ENCODE results near the gene VASH2.
"Not testable (repeated sequence)": the region's sequence is repeated elsewhere in the genome, so short reads cannot be mapped to it uniquely, and the experiment has no call there.

Gene VASH2

DNA sequence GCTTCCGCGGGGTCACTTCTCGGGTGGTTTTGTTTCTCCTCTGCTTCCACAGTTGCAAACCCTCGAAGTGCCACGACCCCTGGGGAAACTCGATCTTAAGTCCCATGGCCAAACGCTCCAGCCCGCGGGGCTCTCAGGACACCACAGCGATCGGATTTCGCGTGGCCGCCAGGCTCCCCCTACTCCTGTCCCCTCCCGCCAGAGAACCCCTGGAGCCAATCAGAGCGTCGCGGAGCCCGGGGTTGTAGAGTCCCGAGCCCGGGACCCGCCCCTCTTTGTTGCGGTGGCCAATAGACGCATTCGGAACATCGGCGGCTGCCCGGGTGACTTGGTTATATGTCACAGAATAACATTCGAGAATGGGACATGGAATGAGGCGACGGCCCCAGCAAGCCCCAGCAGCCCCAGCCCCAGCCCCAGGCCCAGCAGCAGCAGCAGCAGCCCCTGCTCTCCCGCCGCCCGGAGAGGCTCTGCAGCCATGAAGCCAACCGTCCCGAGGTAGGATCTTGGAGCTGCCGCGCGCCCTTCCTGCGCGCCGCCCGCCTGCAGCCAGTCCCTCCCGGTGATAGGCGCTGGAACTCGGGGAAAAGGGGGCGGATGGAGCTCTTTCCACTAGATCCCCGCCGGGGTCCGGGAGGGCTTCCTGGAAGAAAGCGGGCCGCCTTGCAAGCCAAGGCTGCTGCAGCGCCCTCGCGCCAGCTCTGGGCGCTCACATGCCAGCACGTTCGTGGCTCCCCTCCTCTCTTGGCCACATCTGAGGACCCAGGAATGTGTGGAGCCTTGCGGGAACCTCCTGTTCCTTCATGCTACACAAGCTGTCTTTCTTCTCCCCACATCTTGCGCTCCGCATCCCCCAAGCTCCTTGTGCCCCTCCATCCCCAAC, at the start of gene VASH2:
TSS of gene VASH2 (plus strand) at position 299 of the 883 bp plus-strand sequence. CDS start 1,002 bp downstream, outside the sequence.
- Mint-ChIP-seq H3K36me3 (no peaks in the 10 kb centered on the region), H3K27ac (no peak within 1 kb of the TSS), H3K27me3 (peaks cover 31% of the 10 kb centered on the region), H3K4me1 (peaks cover 11% of the 10 kb centered on the region), H3K4me3 (peak within 1 kb of the TSS; percentile 78), H3K9me3 (no peaks in the 10 kb centered on the region)

- Mint-ChIP-seq H3K27me3 (no peaks in the 10 kb centered on the region), H3K9me3 (peaks cover 28% of the 10 kb centered on the region), H3K27ac (no peak overlapping the region), H3K4me1 (no peaks in the 10 kb centered on the region), H3K36me3 (peaks cover 30% of the 10 kb centered on the region), H3K4me3 (no peak overlapping the region)
Observed at GRCh38 chr1:212901290-212901689, 49.1 kb upstream of the VASH2 start.

DNA sequence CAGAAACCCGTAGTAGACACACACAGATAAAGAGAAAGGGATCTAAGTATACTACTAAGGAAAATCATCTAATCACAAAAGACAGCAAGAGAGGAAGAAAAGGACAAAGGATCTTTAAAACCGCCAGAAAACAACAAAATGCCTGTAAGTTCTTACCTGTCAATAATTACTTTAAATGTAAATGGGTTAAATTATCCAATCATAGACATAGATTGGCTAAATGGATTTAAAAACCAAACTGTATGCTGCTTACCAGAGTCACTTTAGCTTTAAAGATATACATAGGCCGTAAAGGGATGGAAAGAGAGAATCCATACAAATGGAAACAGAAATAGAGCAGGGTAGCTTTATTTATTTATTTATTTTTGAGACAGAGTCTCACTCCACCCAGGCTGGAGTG, 48.3 kb upstream of the VASH2 start:
- Mint-ChIP-seq H3K4me3 (no peak overlapping the region), H3K27me3 (no peaks in the 10 kb centered on the region), H3K36me3 (peaks cover 29% of the 10 kb centered on the region), H3K9me3 (peaks cover 28% of the 10 kb centered on the region), H3K27ac (no peak overlapping the region), H3K4me1 (no peaks in the 10 kb centered on the region)

- Mint-ChIP-seq H3K36me3 (peaks cover 21% of the 10 kb centered on the region), H3K4me3 (no peak overlapping the region), H3K4me1 (no peaks in the 10 kb centered on the region), H3K27me3 (no peaks in the 10 kb centered on the region), H3K9me3 (peaks cover 28% of the 10 kb centered on the region), H3K27ac (no peak overlapping the region)
Observed at GRCh38 chr1:212903664-212904063, 46.7 kb upstream of the VASH2 start.

GRCh38 chr1:212908071-212908470, 42.3 kb upstream of the VASH2 start:
- not testable (repeated sequence) for H3K27ac Mint-ChIP-seq, H3K27me3 Mint-ChIP-seq, H3K4me1 Mint-ChIP-seq, H3K36me3 Mint-ChIP-seq, H3K4me3 Mint-ChIP-seq
- peaks cover 19% of the 10 kb centered on the region for H3K9me3 Mint-ChIP-seq

DNA sequence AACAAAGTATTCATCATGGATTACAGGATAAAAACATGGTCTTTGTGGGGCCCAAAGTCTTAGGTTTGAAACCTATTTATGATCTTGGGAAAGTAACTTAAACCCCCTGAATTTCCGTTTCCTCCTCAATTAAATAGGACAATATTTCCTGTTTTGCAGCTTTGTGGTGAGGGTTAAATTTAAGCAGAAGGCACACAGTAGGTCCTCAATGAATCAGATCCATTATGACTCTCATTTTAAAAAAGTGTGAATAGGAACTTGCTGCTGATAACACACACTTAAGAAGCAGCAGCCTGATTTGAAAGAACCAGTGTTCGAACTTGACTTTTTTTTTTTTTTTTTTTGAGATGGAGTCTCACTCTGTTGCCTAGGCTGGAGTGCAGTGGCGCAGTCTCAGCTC, 41.4 kb upstream of the VASH2 start:
- peaks cover 16% of the 10 kb centered on the region for H3K9me3 Mint-ChIP-seq
- no peak overlapping the region for H3K4me3 Mint-ChIP-seq
- no peaks in the 10 kb centered on the region for H3K36me3 Mint-ChIP-seq
- no peaks in the 10 kb centered on the region for H3K27me3 Mint-ChIP-seq
- H3K4me1 Mint-ChIP-seq: no peaks in the 10 kb centered on the region
- no peak overlapping the region for H3K27ac Mint-ChIP-seq

DNA sequence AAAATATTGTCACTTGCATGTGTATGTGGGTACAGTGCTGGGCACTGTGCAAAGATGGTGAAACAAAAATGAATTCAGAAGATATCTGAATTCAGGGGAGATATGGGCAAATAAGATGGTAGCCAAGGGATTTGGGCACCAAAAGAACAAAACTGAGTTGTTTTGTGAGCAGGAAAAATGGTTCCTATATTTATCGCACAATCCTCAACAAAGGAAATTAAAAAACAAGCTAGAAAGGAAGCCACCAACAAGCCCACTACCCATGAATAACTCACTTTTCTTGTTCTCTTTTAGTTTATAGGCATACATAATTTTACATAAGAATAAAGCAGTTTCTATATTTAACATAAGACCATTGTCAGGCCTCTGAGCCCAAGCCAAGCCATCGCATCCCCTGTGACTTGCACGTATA, 40.7 kb upstream of the VASH2 start:
- Mint-ChIP-seq H3K27me3 (no peaks in the 10 kb centered on the region), H3K36me3 (no peaks in the 10 kb centered on the region), H3K4me3 (no peak overlapping the region), H3K9me3 (peaks cover 9% of the 10 kb centered on the region), H3K4me1 (no peaks in the 10 kb centered on the region), H3K27ac (no peak overlapping the region)

DNA sequence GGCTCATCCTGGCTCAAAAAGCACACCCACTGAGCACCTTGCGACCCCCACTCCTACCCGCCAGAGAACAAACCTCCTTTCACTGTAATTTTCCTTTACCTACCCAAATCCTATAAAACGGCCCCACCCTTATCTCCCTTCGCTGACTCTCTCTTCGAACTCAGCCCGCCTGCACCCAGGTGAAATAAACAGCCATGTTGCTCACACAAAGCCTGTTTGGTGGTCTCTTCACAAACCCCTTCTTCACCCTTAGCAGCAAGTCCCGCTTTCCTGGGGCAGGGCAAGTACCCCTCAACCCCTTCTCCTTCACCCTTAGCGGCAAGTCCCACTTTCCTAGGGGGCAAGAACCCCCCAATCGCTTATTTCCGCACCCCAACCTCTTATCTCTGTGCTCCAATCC, 40.1 kb upstream of the VASH2 start:
- not testable (repeated sequence) for H3K36me3 Mint-ChIP-seq, H3K27ac Mint-ChIP-seq, H3K4me3 Mint-ChIP-seq, H3K4me1 Mint-ChIP-seq, H3K9me3 Mint-ChIP-seq, H3K27me3 Mint-ChIP-seq

- not testable (repeated sequence) for H3K9me3 Mint-ChIP-seq, H3K27ac Mint-ChIP-seq, H3K4me1 Mint-ChIP-seq, H3K36me3 Mint-ChIP-seq, H3K27me3 Mint-ChIP-seq, H3K4me3 Mint-ChIP-seq
Observed at GRCh38 chr1:212913638-212914037, 36.7 kb upstream of the VASH2 start.

DNA sequence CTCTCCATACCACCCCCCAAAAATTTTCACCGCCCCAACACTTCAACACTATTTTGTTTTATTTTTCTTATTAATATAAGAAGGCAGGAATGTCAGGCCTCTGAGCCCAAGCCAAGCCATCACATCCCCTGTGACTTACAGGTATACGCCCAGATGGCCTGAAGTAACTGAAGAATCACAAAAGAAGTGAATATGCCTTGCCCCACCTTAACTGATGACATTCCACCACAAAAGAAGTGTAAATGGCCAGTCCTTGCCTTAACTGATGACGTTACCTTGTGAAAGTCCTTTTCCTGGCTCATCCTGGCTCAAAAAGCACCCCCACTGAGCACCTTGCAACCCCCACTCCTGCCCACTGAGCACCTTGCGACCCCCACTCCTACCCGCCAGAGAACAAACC, 36.2 kb upstream of the VASH2 start:
- not testable (repeated sequence) for H3K4me3 Mint-ChIP-seq, H3K9me3 Mint-ChIP-seq, H3K4me1 Mint-ChIP-seq, H3K36me3 Mint-ChIP-seq, H3K27ac Mint-ChIP-seq, H3K27me3 Mint-ChIP-seq

DNA sequence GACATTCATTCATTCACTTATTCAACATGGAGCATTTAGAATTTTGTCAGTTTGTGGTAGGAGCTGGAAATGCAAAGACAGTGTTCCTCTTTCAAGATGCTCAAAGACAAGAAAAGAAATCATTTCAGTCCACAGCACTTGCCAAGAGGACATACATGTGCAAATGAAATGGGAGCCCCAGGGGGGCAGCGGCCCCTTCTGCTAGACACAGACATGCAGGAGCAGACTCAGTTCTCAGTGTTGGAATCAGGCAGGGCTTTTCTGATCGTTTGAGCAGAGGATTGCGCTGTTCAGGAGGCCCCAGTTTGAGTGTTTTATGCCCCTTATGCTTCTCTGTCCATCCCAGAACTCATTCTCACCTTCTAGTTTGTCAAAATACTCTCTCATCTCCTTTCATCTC, 35.6 kb upstream of the VASH2 start:
- Mint-ChIP-seq H3K4me1 (peaks cover 5% of the 10 kb centered on the region), H3K9me3 (no peaks in the 10 kb centered on the region), H3K27ac (no peak overlapping the region), H3K27me3 (peaks cover 5% of the 10 kb centered on the region), H3K4me3 (no peak overlapping the region), H3K36me3 (no peaks in the 10 kb centered on the region)

- H3K27me3 Mint-ChIP-seq: peaks cover 5% of the 10 kb centered on the region
- H3K27ac Mint-ChIP-seq: no peak overlapping the region
- peaks cover 5% of the 10 kb centered on the region for H3K4me1 Mint-ChIP-seq
- no peaks in the 10 kb centered on the region for H3K9me3 Mint-ChIP-seq
- H3K4me3 Mint-ChIP-seq: no peak overlapping the region
- no peaks in the 10 kb centered on the region for H3K36me3 Mint-ChIP-seq
Observed at GRCh38 chr1:212915245-212916091, 34.9 kb upstream of the VASH2 start.

- peaks cover 5% of the 10 kb centered on the region for H3K4me1 Mint-ChIP-seq
- no peak overlapping the region for H3K4me3 Mint-ChIP-seq
- H3K36me3 Mint-ChIP-seq: peaks cover 1% of the 10 kb centered on the region
- H3K27ac Mint-ChIP-seq: no peak overlapping the region
- H3K27me3 Mint-ChIP-seq: peaks cover 7% of the 10 kb centered on the region
- no peaks in the 10 kb centered on the region for H3K9me3 Mint-ChIP-seq
Observed at GRCh38 chr1:212916481-212917133, 33.7 kb upstream of the VASH2 start.

GRCh38 chr1:212917134-212917485, 33.2 kb upstream of the VASH2 start:
- Mint-ChIP-seq H3K27ac (no peak overlapping the region), H3K9me3 (no peaks in the 10 kb centered on the region), H3K27me3 (peaks cover 7% of the 10 kb centered on the region), H3K4me3 (no peak overlapping the region), H3K4me1 (peaks cover 5% of the 10 kb centered on the region), H3K36me3 (peaks cover 1% of the 10 kb centered on the region)

DNA sequence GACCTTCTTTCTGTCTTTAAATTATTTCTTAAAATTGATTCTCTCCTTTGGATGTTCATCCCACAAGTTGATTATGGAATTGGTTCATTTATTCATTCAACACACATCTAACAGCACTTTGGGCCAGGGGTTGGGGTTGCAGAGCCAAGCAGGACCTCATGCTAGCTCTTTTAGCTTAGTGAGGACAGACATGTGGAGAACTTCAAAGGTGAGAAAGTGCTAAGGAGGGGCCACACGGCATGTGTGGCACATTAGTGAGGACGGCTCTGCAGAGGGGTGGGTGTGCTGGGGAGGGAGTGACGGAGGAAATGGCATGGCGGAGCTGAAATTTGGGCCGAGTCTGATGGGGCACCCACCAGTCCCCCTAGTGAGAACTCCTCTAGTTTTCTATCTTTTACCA, 32.5 kb upstream of the VASH2 start:
- H3K27ac Mint-ChIP-seq: no peak overlapping the region
- H3K4me3 Mint-ChIP-seq: no peak overlapping the region
- H3K27me3 Mint-ChIP-seq: peaks cover 7% of the 10 kb centered on the region
- peaks cover 5% of the 10 kb centered on the region for H3K4me1 Mint-ChIP-seq
- H3K9me3 Mint-ChIP-seq: no peaks in the 10 kb centered on the region
- H3K36me3 Mint-ChIP-seq: peaks cover 1% of the 10 kb centered on the region

DNA sequence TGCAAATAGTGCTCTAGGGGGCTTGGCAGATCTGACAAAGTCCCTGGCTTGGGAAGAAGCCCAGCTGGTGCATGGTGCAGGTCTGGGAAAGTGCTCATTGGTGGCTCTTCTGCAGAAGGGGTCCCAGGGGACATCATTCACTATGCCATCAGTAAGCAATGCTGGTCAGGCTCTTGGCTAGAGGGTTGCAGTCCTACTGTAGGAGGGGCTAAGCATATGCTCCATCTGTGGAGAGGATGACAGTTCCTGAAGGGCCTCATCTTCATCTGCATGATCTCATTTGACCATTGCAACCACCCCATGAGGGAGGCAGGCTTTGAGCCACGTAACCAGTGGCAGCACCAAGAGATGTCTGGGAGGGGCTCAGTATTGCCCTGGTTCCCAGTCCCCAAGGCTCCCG, 31.5 kb upstream of the VASH2 start:
- peaks cover 1% of the 10 kb centered on the region for H3K36me3 Mint-ChIP-seq
- H3K4me3 Mint-ChIP-seq: no peak overlapping the region
- peaks cover 5% of the 10 kb centered on the region for H3K4me1 Mint-ChIP-seq
- no peaks in the 10 kb centered on the region for H3K9me3 Mint-ChIP-seq
- peaks cover 7% of the 10 kb centered on the region for H3K27me3 Mint-ChIP-seq
- H3K27ac Mint-ChIP-seq: no peak overlapping the region
